GM12874 (cell line): ENCODE data around the gene C16orf92.

ENCODE experiments used
- TF ChIP-seq, protein P1 (sequence below): IDR thresholded peaks from 2 replicates; pipeline ENCODE4 v1.5.1; 2011; ENCODE audit warnings: low read depth, mild to moderate bottlenecking, control low read depth, low read length, moderate library complexity; ENCODE audit not compliant: insufficient read depth

The C16orf92 gene

DNA sequence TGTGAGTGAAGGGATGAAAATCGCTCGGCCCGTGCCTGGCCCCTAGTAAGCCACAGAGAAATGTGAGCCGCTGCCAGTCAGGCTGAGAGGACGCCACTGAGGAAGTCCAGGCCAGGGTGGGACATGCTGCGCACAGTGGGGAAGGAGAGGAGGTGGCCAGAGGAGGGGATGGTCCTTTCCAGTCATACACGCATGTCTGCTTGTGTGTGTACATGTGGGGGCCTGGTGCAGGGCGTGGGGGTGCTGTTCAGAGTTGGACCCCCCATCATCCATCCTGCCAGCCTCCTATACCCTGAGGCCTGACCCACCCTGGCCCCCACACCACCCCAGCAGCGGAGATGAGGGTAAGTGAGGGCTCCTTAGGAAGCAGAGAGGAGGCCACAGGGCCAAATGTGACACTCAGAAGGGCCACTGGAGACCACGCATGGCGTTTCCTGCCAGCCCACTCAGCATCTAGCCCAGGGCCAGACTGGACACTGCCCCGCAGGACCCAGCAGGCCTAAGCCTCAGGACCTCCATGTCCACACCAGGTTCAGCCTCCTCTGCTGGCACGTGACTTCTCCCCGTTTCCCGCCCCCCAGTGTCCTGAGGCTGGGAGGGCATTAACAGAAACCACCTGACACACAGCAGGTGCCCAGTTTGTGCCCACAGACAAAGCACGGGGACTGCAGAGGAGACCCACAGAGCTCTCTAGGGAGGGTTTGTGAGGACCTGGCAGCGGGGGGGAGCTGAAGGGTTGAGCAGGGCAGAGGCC, 19.2 kb upstream of the C16orf92 start:
- TF ChIP-seq, protein P1, sequence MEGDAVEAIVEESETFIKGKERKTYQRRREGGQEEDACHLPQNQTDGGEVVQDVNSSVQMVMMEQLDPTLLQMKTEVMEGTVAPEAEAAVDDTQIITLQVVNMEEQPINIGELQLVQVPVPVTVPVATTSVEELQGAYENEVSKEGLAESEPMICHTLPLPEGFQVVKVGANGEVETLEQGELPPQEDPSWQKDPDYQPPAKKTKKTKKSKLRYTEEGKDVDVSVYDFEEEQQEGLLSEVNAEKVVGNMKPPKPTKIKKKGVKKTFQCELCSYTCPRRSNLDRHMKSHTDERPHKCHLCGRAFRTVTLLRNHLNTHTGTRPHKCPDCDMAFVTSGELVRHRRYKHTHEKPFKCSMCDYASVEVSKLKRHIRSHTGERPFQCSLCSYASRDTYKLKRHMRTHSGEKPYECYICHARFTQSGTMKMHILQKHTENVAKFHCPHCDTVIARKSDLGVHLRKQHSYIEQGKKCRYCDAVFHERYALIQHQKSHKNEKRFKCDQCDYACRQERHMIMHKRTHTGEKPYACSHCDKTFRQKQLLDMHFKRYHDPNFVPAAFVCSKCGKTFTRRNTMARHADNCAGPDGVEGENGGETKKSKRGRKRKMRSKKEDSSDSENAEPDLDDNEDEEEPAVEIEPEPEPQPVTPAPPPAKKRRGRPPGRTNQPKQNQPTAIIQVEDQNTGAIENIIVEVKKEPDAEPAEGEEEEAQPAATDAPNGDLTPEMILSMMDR: no peak

DNA sequence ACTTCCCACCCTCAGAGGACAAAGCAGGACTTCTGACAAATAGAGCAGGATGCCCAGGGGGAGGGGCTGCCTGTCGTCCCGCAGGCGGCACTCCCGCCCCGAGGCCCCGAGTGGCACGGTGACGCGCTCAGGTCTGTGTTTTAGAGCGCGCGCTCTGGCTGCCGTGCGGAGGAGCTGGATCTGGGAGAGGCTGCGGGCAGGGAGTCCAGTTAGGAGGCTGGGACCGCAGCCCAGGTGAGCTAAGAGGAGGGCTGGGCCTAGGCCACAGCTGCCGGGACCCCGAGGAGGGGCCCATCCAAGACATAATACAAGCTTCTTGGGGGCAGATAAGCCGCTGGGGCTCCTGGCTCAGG, 18.6 kb upstream of the C16orf92 start:
- TF ChIP-seq, protein P1: no peak

- TF ChIP-seq, protein P1: no peak
Measured at GRCh38 chr16:30004811-30005242, 18.2 kb upstream of the C16orf92 start.

GRCh38 chr16:30005341-30006094, 17.5 kb upstream of the C16orf92 start:
- TF ChIP-seq, protein P1: peak; percentile 74

DNA sequence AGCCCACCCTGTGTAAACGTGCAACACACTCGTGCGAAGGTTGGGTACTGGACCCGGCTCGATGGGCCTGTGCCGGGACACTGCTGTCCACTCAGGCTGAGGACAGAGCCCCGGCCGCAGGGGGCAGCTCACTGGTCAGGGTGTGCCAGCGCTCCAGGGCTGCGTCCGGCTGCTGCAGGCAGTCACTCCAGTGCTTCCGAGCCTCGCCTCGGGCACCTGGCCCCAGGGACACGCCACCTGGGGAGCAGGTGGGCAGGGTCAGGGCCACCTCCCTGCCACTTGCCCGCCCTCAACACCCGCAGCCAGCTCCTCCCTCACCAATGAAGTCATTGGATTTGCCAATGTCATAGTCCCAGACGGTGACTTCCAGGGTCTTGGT, 16.9 kb upstream of the C16orf92 start:
- TF ChIP-seq, protein P1: no peak

- TF ChIP-seq, protein P1: no peak
Measured at GRCh38 chr16:30006659-30007377, 16.2 kb upstream of the C16orf92 start.

DNA sequence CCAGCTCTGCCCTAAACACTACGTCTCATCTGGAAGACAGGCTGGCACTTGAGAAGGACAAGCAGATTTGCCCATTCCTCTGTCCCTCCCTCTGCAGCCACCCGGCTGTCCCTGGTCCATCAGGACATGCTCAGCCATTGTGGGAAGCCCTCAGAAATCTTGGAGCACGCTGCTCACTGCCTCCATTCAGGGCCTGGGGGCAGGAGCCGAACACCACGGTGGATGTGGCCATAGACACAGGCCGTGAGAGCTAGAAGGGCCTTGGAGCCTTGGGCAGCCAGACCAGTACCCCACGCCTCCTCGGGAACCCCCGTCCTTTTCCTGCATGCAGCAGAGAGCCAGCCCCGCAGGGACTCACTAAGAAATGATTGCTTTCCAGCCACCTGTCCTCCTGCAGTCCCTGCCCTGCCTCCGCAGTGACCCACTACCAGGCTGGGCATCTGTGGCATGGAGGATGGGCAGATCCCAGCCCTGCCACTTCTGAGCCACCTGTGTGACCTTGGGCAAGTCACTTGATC, 15.6 kb upstream of the C16orf92 start:
- TF ChIP-seq, protein P1: no peak
